Measurements from ENCODE around the gene ARFGEF2.
"Not testable (repeated sequence)": the region's sequence is repeated elsewhere in the genome, so short reads cannot be mapped to it uniquely, and the experiment has no call there.

ARFGEF2 gene

DNA sequence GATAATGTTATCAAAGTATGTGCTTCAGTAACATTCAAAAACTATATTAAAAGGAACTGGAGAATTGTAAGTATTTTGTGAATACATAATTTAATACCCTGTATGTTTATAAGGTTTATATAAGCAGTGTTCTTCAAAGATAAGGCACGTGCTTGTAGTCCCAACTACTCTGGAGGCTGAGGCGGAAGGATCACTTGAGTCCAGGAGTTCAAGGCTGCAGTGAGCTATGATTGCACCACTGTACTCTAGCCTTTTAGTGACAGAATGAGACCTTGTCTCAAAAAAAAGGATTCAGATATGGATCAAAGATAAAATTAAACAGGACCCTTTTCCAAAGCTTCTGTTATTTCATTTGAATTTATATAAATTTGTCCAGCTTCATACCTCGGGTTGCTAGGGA is 141.8 kb downstream of the ARFGEF2 start:
- TF ChIP-seq CTCF (IDR thresholded peaks at IDR 0.05; ENCODE audit: insufficient read depth, low read length, poor library complexity, severe bottlenecking) = no peak
- H3K4me3 ChIP-seq (replicated peaks; ENCODE audit: low read depth, low read length) = no peak overlapping the region
- H3K36me3 ChIP-seq (ENCODE audit: control insufficient read depth, insufficient read depth, low read length) = peaks cover 8% of the 10 kb centered on the region
- H3K27me3 ChIP-seq (replicated peaks; ENCODE audit: control insufficient read depth, insufficient read depth, low read length) = no peaks in the 10 kb centered on the region
- DNase-seq (ENCODE audit: extremely low read depth, insufficient read length) = no peak

DNA sequence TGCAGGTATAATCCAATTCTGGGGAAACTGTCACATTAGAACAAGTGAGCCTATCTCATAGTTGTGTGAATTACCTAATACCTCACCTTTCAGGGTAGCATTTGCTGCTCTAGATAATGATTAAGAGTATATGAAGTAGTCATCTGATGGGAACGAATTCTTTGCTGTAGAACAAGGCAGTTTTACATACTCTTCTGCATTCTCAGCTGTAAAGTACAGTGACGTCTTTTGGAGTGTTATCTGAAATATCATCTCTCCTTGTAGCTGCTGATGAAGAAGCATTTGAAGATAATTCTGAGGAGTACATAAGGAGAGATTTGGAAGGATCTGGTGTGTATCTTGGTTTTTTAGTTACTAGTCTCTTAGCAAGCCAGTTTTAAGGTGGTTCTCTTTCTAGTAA is 153.0 kb downstream of the ARFGEF2 start:
- TF ChIP-seq CTCF (IDR thresholded peaks at IDR 0.05; ENCODE audit: insufficient read depth, low read length, poor library complexity, severe bottlenecking) = no peak
- no peak overlapping the region for H3K4me3 ChIP-seq (replicated peaks; ENCODE audit: low read depth, low read length)
- no peaks in the 10 kb centered on the region for H3K27me3 ChIP-seq (replicated peaks; ENCODE audit: control insufficient read depth, insufficient read depth, low read length)
- no peak for DNase-seq (ENCODE audit: extremely low read depth, insufficient read length)
- peaks cover 8% of the 10 kb centered on the region for H3K36me3 ChIP-seq (ENCODE audit: control insufficient read depth, insufficient read depth, low read length)

DNA sequence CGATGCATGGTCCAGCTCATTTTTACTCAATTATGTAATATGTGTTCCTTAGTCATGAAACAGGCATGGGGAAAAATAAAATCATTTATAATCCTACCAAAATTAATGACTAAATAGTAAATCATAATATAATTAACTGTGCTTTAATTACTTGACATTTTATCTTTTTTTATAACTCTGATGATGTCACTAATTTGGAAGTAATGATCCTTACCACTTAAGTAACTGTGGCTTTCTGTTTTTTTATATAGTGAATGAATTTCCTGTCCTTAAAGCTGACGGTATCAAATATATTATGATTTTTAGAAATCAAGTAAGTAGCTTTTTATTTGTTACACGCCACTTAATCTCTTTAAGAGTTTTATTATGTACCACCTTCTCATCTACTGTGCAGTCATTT is 156.8 kb downstream of the ARFGEF2 start:
- no peak for DNase-seq (ENCODE audit: extremely low read depth, insufficient read length)
- no peak for TF ChIP-seq CTCF (IDR thresholded peaks at IDR 0.05; ENCODE audit: insufficient read depth, low read length, poor library complexity, severe bottlenecking)
- Histone ChIP-seq H3K36me3 (ENCODE audit: control insufficient read depth, insufficient read depth, low read length) (peaks cover 8% of the 10 kb centered on the region), H3K4me3 (replicated peaks; ENCODE audit: low read depth, low read length) (no peak overlapping the region), H3K27me3 (replicated peaks; ENCODE audit: control insufficient read depth, insufficient read depth, low read length) (no peaks in the 10 kb centered on the region)

- not testable (repeated sequence) for DNase-seq (ENCODE audit: extremely low read depth, insufficient read length); H3K4me3 ChIP-seq (replicated peaks; ENCODE audit: low read depth, low read length); H3K36me3 ChIP-seq (ENCODE audit: control insufficient read depth, insufficient read depth, low read length); H3K27me3 ChIP-seq (replicated peaks; ENCODE audit: control insufficient read depth, insufficient read depth, low read length)
Measured at GRCh38 chr20:49082295-49082694, 160.8 kb downstream of the ARFGEF2 start.
